GM12801 (cell line): Measurements from ENCODE around the gene MEF2C.

Experiments
- TF ChIP-seq, protein P1 (sequence below): IDR thresholded peaks from one replicate; pipeline ENCODE4 v1.5.1; 2011; ENCODE audit warnings: control low read depth; ENCODE audit not compliant: insufficient read length; ENCODE audit errors: extremely low read depth

The MEF2C gene

DNA sequence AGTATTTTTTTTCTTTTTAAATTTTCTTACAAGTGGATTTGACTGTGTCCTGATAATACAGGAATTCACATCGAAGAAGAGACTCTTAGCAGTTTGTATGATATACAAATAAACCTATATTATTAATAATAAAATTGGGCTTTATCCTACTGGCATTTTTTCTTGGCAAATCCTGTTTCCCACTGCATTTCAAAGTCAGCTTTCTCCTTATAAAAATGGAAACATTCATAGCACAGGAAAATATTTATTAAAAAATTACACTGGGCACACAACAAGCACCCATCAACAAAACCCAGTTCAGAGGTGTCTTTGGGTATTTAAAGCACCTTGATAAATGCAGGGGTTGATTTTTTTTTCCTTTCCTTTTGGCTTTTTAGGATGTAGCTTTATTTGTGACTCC lies 200.9 kb downstream of the MEF2C start:
- TF ChIP-seq, protein P1, sequence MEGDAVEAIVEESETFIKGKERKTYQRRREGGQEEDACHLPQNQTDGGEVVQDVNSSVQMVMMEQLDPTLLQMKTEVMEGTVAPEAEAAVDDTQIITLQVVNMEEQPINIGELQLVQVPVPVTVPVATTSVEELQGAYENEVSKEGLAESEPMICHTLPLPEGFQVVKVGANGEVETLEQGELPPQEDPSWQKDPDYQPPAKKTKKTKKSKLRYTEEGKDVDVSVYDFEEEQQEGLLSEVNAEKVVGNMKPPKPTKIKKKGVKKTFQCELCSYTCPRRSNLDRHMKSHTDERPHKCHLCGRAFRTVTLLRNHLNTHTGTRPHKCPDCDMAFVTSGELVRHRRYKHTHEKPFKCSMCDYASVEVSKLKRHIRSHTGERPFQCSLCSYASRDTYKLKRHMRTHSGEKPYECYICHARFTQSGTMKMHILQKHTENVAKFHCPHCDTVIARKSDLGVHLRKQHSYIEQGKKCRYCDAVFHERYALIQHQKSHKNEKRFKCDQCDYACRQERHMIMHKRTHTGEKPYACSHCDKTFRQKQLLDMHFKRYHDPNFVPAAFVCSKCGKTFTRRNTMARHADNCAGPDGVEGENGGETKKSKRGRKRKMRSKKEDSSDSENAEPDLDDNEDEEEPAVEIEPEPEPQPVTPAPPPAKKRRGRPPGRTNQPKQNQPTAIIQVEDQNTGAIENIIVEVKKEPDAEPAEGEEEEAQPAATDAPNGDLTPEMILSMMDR, result no peak

DNA sequence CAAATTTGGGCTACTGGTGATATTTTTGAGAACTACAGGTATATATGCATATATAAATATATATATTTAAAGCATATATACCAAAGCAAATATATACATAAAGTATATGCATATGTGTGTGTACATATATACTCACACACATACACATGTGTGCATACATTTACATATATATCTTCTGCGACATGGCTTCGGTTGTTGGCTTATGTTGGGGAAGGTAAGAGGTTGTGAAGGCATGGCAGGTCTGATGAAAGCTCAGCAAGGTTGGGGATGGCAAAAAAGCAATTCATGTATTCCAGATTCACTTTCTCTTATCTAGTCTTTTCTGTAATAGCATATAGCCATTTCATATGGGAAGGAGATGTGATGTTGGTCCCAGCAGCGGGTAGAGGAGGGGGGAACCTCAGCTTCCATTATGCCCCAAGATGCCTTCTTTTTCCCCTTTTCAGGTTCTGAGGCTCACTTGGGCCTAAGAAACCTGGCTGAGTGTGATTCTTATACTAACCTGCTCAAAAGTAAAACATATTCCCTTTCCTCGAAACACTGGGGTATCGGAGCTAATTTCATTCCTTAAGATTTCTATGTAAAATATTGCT lies 201.7 kb downstream of the MEF2C start:
- TF ChIP-seq, protein P1, result no peak

DNA sequence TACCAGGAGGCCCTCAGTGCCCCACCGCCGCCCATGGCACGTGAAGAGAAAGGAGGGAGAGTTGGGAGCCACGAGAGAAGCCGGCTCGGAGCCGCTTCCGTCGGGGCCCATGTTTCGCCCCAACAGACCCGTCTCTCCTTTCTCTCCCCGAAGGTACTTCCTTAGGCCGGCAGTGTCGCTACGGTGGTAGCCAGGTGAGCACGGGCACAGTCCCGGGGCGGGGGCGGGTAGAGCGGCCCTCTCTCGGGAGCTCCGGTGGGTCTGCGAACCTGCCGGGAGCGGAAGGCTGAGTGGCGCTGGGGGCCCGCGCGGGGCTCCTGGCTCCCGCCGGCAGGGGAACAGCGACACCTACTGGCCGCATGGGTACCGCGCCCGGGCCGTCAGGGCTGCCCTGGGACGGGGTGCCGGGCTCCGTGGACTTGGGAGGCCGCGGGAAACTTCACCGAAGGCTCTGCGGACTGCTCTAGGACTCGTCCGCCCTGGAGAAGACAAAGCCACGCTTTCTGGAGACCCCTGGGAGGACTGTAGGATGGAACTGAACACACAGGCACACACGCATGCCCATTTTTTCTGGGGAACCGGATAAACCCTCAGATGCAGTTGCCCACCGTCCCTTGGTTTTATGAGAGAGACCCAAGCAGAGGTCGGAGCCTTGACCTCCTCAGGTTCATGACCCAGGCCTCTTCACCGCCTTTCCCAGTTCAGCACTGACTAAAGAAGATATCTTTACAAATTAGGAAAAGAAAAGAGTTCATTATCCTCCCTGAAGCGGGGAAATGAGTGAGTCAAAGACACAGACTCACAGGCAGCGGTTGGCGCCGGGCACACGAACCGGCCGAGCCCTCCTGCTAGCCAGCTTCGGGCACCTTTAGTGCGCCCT lies 202.5 kb downstream of the MEF2C start:
- TF ChIP-seq, protein P1, result no peak

DNA sequence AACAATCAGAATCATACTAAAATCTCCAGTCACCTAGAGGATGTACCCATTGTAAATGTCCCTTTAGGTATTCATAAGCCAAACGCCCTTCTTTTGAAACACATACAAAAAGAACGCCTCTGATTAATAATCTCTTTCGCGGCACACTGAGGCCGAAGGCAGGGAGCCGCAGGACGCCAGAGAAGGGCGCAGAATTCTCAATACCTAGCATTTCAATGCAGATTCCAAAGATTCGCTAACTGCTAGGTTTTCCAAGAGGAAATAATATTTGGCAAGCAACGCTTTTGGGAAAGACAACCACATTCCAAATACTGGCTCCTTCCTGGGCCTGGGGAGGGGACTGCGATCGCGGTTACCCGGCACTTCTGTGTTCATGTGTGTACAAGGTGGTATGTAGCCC lies 203.3 kb downstream of the MEF2C start:
- TF ChIP-seq, protein P1, result no peak

DNA sequence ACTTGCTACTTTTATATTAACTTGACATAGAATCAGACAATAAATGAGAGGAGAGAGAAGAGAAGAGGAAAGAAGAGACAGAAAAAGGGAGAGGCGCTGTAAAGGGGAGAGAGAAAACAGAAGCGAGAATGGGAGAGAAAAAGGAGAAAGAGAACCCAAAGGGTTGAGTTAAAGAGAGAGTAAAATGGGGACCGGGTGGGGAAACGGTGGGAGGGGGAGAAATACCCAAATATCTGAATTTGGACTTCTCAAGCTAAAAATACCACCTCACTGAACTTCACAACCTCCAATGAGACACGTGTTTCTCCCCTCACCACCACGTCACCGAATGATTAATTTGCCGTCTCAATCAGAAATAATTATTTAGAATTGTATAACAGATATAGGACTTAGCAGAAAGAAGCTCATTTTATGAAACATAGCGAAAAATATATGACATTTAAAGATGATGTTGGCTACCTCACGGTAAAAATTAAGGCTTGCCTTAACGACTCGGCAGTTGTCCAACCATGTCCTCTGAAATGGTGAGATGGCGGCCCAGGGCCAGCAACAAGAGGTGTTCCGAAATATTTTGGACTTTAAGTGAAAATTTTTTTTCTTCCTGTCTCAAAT lies 204.1 kb downstream of the MEF2C start:
- TF ChIP-seq, protein P1, result no peak

DNA sequence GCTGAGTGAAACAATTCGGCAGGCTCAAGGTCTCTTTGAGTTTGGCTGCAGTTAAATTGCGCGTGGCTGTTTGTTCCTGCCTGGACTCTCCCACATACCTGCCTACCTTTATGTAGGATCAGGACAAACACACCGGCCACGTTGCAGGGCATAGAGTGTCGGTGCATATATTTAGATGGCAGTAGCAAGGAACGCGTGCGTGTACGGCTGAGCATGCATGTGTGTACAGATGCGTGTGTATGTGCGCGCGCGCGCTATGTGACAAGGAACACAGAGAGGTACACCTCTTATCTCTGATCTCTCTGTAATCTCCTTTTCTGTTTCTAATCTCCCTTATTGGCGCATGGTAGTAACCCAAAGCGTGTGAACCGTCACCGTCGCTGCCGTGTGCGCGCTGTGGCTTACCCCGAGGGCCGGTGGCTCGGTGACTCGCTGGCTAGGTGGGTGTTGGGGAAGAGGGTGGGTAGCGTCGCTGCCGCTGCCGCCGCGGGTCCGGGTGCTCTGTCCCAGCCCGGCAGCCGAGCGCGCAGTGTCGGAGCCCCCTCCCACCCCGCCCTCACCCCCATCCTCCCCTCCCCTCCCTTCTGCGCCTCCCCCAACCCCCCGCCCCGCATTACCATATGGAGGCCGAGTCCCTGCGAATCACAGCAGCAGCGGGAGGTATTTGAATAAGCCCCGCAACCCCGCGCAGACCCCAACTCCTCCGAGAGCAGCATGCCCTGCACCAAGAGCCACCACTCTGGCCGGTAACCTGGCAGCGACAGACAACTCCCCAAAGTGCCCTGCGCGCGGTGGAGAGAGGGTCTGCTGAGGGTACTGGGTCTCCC lies 204.8 kb downstream of the MEF2C start:
- TF ChIP-seq, protein P1, result no peak
